GM23248 (cell line): ENCODE results near the gene LRMDA. TPM values are rescaled to one million over a fixed set of nuclear protein-coding genes. Genes with fewer than 3 reads are reported as not detected.

Experiments
- DNase-seq: peaks from one replicate; pipeline ENCODE4 v3.0.0-alpha.2; 2015
- H2AFZ ChIP-seq: fragments of 200-600 bp; sonication (generic); 2 replicates; pipeline ENCODE4 v1.6.1; 2016; ENCODE audit warnings: antibody characterized with exemption
- H3F3A ChIP-seq: fragments of 200-600 bp; sonication (generic); 2 replicates; pipeline ENCODE4 v1.6.1; 2016; ENCODE audit warnings: mild to moderate bottlenecking, antibody characterized with exemption, mixed run types; ENCODE audit not compliant: insufficient read depth
- H3K27ac ChIP-seq: fragments of 200-600 bp; sonication (generic); 2 replicates; pipeline ENCODE4 v1.5.1; 2016; ENCODE audit warnings: mild to moderate bottlenecking
- H3K27me3 ChIP-seq: fragments of 200-600 bp; sonication (generic); replicated peaks from 2 replicates; pipeline ENCODE4 v1.6.1; 2016; ENCODE audit warnings: mild to moderate bottlenecking; ENCODE audit not compliant: insufficient read depth
- H3K36me3 ChIP-seq: fragments of 200-600 bp; sonication (generic); 2 replicates; pipeline ENCODE4 v1.6.1; 2016; ENCODE audit warnings: low read depth, mild to moderate bottlenecking
- H3K4me1 ChIP-seq: fragments of 200-600 bp; sonication (generic); 2 replicates; pipeline ENCODE4 v1.6.1; 2016; ENCODE audit warnings: mild to moderate bottlenecking; ENCODE audit not compliant: insufficient read depth
- H3K4me2 ChIP-seq: fragments of 200-600 bp; sonication (generic); one replicate; pipeline ENCODE4 v1.6.1; 2016; ENCODE audit warnings: mild to moderate bottlenecking; ENCODE audit not compliant: unreplicated experiment
- H3K4me3 ChIP-seq: fragments of 200-600 bp; sonication (generic); 2 replicates; pipeline ENCODE4 v1.5.1; 2016; ENCODE audit warnings: mild to moderate bottlenecking
- H3K79me2 ChIP-seq: fragments of 200-600 bp; sonication (generic); 2 replicates; pipeline ENCODE4 v1.6.1; 2016; ENCODE audit warnings: mild to moderate bottlenecking; ENCODE audit not compliant: insufficient read depth
- H3K9ac ChIP-seq: fragments of 200-600 bp; sonication (generic); 2 replicates; pipeline ENCODE4 v1.6.1; 2016; ENCODE audit warnings: mild to moderate bottlenecking
- H3K9me2 ChIP-seq: fragments of 200-600 bp; sonication (generic); 2 replicates; pipeline ENCODE4 v1.6.1; 2016; ENCODE audit warnings: mixed run types, mild to moderate bottlenecking, moderate library complexity; ENCODE audit not compliant: insufficient read depth
- H3K9me3 ChIP-seq: fragments of 200-600 bp; sonication (generic); one replicate; pipeline ENCODE4 v1.6.1; 2017; ENCODE audit warnings: low read depth
- H4K20me1 ChIP-seq: fragments of 200-600 bp; sonication (generic); 2 replicates; pipeline ENCODE4 v1.6.0; 2016; ENCODE audit not compliant: insufficient read depth
- EZH2 ChIP-seq: fragments of 200-600 bp; sonication (generic); IDR thresholded peaks from 2 replicates; pipeline ENCODE4 v1.6.1; 2018; ENCODE audit warnings: antibody characterized with exemption, mild to moderate bottlenecking; ENCODE audit not compliant: insufficient read depth, poor library complexity, severe bottlenecking
- EZH2phosphoT487 ChIP-seq: fragments of 200-600 bp; sonication (generic); IDR thresholded peaks from 2 replicates; pipeline ENCODE4 v1.6.1; 2018; ENCODE audit warnings: antibody characterized with exemption, moderate library complexity, mild to moderate bottlenecking, low read depth; ENCODE audit not compliant: insufficient read depth
- WGBS, 2 experiments: methylation state at CpG; one replicate each; pipeline ENCODE4 v1.1.6; 2015 to 2017; ENCODE audit warnings: low lambda C conversion rate in 2 of 2, low coverage in 1 of 2; ENCODE audit errors: missing lambda C conversion rate in 2 of 2; 5-methylcytosine and 5-hydroxymethylcytosine counted together
- in situ Hi-C: fragments of 300-500 bp; cut with MboI; formaldehyde crosslinking; loops from 2 replicates; pipeline ENCODE4 v1.15.0; 2020
- polyA plus RNA-seq: library from polyadenylated mRNA; unstranded; fragments of >200 nt; fragmentation: Nextera tagmentation; extraction: Ambion mirVana; gene quantifications from 2 replicates; pipeline ENCODE4 v1.2.1, GENCODE V29; 2016
- total RNA-seq: library from RNA; depleted of rRNA; stranded (reverse); fragments of >200 nt; shearing (Covaris generic); gene quantifications from 2 replicates; pipeline ENCODE4 v1.2.3, GENCODE V29; 2014

LRMDA gene
- total and polyA plus RNA-seq, 2 experiments from 2014 or later: 2.6 TPM; not detected in 1

DNA sequence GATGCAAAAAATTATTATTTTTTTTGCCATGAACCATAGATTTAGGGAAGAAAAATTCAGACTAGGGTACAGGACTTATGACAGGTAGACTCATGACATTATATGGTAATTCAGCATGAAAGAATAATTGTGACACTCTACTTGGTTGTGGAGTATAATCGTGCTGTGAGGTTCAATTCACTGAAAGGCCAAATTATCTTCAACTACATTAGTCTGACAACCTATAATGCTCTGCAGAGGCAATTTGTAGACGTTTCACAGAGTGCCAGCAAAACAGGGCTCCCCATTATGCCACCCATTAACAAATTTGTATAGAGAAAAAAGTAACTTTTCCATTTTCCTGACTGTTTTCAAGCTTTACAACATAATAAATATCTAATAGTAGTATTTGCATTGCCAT, 292.6 kb downstream of the LRMDA start:
- no peak overlapping the region for H3K9ac ChIP-seq
- TF ChIP-seq EZH2phosphoT487 (no peak), EZH2 (no peak)
- H3K36me3 ChIP-seq: no peaks in the 10 kb centered on the region

DNA sequence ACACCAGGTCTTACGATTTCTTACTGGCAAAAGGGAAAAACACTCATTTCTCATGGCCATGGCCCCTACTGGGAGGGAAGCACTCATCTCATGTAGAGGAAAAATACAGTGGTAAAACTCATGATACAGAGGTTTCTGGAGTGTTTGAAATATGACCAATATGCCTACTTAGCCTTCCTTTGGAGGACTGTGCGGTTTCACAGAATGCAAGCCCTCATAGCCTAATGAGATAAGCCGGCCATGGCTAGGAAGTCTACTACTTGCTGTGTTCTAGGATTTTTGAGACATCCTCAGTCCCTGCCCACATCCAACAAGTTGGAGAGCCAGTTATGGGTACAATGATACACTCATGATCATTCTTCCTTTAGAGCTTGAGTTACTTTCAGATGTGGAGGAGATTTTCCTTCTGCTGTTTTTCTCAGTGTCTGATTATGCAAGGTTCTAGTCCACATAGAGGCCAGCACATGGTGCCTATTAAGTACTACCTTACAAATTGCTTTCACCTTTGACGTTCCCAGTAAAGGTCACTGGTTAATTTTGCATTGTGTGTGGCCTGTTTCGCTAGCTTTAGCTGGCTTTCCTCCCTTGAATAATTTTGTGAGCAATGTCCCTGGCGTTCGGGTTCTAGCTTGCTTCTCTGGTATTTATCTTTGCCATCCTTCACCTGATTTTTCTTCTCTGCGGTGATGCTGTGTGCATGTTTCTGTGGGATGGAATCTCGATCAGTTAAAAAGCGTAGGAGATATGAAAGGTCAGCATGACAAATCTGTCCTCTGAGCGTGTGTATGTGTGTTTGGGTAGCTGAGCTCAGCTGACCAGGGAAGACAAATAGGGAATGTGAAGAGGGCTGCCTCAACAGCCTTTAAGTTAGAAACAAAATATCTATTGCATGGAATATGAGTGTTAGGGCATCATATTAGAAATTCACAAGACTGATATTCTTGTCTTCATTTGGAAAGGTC, 295.4 kb downstream of the LRMDA start:
- H2AFZ ChIP-seq: no peak overlapping the region
- no peak overlapping the region for H3K4me2 ChIP-seq
- no peak for DNase-seq
- no peaks in the 10 kb centered on the region for H3F3A ChIP-seq
- H3K9me2 ChIP-seq: no peaks in the 10 kb centered on the region
- H4K20me1 ChIP-seq: no peaks in the 10 kb centered on the region
- peaks cover 30% of the 10 kb centered on the region for H3K27me3 ChIP-seq
- H3K27ac ChIP-seq: no peak overlapping the region
- H3K9me3 ChIP-seq: no peaks in the 10 kb centered on the region
- no peaks in the 10 kb centered on the region for H3K36me3 ChIP-seq
- H3K4me3 ChIP-seq: no peak overlapping the region
- in situ Hi-C loops: no loop called here
- H3K4me1 ChIP-seq: no peaks in the 10 kb centered on the region
- WGBS, 2 experiments: 75 to 79% methylated on average over 11 of the region's 11 CpGs
- no peak overlapping the region for H3K9ac ChIP-seq
- no peak for TF ChIP-seq EZH2phosphoT487
- TF ChIP-seq EZH2: no peak
- H3K79me2 ChIP-seq: no peaks in the 10 kb centered on the region

More for the DNA sequence above, 292.6 kb downstream of the LRMDA start:
- Histone ChIP-seq H3K27me3 (peaks cover 30% of the 10 kb centered on the region), H3K4me2 (no peak overlapping the region), H3K4me3 (no peak overlapping the region), H3K9me2 (no peaks in the 10 kb centered on the region), H3K27ac (no peak overlapping the region), H3F3A (no peaks in the 10 kb centered on the region), H2AFZ (no peak overlapping the region), H4K20me1 (no peaks in the 10 kb centered on the region), H3K4me1 (no peaks in the 10 kb centered on the region), H3K79me2 (no peaks in the 10 kb centered on the region), H3K9me3 (no peaks in the 10 kb centered on the region)
- WGBS, 2 experiments: 45 to 47% methylated on average over 2 of the region's 2 CpGs
- in situ Hi-C loops: no loop called here
- DNase-seq: no peak

DNA sequence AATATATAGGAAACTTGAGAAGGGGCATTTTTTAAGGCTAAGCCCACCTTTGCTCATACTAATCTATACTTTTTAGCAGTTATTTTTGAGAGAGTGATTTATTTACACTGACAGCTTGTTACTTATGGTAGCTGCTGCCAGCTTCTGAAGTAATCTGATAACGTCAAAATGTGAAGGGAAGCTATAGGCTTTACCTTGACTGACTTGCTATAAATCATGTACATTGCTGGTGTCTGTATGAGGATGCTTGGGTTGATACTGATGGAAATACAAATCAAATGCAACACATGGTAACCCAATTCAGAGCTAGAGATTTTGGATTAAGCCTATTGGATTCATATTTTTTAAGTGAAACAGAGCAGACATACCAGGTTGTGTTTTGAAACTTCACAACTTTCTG, 299.4 kb downstream of the LRMDA start:
- Histone ChIP-seq H3K9me3 (no peaks in the 10 kb centered on the region), H3K4me3 (no peak overlapping the region), H4K20me1 (no peaks in the 10 kb centered on the region), H3K27me3 (peaks cover 22% of the 10 kb centered on the region), H3K9ac (no peak overlapping the region), H3K27ac (no peak overlapping the region), H3K9me2 (no peaks in the 10 kb centered on the region), H3K4me2 (no peak overlapping the region), H3F3A (no peaks in the 10 kb centered on the region), H3K4me1 (no peaks in the 10 kb centered on the region), H3K79me2 (no peaks in the 10 kb centered on the region), H2AFZ (no peak overlapping the region), H3K36me3 (no peaks in the 10 kb centered on the region)
- in situ Hi-C loops: no loop called here
- 62 to 63% methylated on average over 1 of the region's 1 CpG for WGBS, 2 experiments
- no peak for DNase-seq
- TF ChIP-seq EZH2phosphoT487 (no peak), EZH2 (no peak)

- Histone ChIP-seq H3F3A (no peaks in the 10 kb centered on the region), H3K4me1 (no peaks in the 10 kb centered on the region), H3K27ac (no peak overlapping the region), H2AFZ (no peak overlapping the region), H3K79me2 (no peaks in the 10 kb centered on the region), H3K4me3 (no peak overlapping the region), H3K9me2 (no peaks in the 10 kb centered on the region), H4K20me1 (no peaks in the 10 kb centered on the region), H3K4me2 (no peak overlapping the region), H3K36me3 (no peaks in the 10 kb centered on the region), H3K9me3 (no peaks in the 10 kb centered on the region), H3K27me3 (peaks cover 7% of the 10 kb centered on the region; the same call in 1 of the 2 replicates), H3K9ac (no peak overlapping the region)
- TF ChIP-seq EZH2 (no peak), EZH2phosphoT487 (no peak)
- in situ Hi-C loops: no loop called here
- DNase-seq: no peak
- WGBS, 2 experiments: 83 to 85% methylated on average over 2 of the region's 2 CpGs
Measured at GRCh38 chr10:75733135-75733890, 301.9 kb downstream of the LRMDA start.
